Measurements from ENCODE around the gene LRRC15.

Gene LRRC15

DNA sequence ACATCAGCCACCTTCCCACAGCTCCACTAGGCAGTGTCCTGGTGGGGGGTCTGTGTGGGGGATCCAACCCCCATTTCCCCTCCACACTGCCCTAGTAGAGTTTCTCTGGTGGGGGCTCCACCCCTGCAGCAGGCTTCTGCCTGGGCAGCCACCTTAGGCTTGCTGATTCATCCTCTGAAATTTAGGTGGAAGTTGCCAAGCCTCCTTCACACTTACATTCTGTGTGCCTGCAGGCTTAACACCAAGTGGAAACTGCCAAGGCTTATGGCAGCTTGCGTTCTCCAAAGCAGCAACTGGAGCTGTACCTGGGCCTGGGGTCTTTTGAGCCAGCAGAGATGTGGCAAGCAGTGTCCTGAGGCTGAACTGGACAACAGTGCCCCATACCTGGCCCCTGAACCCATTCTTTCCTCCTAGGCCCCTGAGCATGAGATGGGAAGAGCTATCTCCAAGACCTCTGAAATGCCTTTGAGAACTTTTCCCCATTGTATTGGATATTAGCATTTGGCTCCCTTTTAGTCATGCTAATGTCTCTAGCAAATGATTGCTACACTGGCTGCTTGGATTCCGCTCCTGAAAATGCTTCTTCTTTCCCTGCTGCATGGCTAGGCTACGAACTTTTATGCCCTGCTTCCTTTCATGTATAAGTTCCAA, 50.9 kb downstream of the LRRC15 start:
- DNase-seq (ENCODE audit: low read depth, low spot score), result no peak

DNA sequence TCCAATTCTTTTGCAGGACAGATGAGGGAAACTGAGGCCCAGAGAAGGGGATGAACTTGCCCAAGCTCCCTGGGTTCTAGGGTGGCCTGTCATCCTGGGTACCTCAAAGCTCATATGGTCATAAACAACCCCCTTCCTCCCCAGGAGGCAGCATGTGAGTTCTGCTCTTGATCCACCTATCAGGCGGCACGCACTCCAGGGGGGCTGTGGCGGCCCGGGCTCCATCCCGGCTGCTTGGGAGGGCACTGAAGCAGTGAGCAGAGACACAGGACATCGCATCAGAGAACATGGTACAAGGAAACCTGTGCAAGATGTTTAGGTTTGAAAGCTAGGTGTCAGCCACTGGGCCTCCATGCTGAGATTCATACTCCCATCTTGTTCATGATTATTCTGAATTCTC, 52.6 kb downstream of the LRRC15 start:
- DNase-seq (ENCODE audit: low read depth, low spot score), result no peak

DNA sequence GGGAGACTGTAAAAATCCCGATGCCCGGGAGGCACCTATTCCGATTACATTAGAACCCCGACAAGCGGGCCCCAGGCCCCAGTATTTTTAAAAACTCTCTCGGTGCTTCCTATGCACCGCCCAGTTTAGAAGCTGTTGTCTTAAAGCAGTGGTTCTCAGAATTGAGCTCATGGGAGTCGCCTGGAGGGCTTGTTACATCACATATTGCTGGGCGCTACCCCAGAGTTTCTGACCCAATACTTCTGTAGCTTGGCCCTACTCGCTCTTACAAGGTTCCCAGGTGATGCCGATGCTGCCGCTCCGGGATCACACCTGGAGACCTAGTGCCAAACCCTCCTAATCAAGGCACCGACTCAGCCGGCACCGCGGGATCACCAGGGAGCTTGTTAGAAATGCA, 53.6 kb downstream of the LRRC15 start:
- DNase-seq (ENCODE audit: low read depth, low spot score), result no peak

DNA sequence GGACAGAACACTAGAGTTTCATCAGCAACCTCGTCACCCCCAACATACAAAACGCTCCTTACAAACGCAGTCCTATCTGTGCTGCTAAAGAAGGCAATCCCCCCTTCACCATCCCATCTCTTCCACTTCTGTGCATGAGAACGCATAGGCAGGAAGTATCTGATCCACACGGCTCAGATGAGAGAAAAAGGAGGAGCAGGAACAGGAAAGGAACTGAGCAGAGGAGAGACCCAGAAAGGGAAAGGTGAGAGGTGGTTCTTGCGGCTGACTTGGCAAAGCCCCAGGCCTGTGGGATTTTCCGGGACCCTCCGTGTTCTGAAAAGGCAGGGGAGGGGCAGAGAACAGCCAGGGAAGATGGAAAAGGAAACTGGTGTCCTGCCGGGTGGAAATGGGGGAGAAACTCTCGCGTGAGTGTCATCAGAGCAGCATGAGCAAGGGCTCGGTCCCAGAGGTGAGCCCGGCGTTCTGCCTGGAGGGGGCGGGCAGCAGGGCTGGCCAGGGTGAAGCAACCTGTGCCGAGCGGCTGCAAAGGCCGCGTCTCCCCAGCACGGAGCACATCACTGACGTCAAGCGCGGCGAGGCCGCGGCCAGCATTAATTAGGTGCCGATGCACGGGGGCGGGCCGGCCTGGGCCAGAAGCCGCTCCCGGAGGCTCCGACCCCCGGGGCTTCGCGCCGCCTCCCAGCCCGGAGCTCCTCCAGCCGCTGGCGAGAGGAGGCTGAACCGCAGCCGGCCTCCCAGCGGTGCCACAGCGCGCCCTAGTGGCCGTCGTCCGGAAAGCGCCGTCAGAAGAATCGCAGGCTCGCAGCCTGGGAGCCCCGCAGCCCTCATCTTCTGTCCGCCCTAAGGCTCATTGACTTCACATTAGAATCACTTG, 54.2 kb downstream of the LRRC15 start:
- DNase-seq (ENCODE audit: low read depth, low spot score), result peak; percentile 63

DNA sequence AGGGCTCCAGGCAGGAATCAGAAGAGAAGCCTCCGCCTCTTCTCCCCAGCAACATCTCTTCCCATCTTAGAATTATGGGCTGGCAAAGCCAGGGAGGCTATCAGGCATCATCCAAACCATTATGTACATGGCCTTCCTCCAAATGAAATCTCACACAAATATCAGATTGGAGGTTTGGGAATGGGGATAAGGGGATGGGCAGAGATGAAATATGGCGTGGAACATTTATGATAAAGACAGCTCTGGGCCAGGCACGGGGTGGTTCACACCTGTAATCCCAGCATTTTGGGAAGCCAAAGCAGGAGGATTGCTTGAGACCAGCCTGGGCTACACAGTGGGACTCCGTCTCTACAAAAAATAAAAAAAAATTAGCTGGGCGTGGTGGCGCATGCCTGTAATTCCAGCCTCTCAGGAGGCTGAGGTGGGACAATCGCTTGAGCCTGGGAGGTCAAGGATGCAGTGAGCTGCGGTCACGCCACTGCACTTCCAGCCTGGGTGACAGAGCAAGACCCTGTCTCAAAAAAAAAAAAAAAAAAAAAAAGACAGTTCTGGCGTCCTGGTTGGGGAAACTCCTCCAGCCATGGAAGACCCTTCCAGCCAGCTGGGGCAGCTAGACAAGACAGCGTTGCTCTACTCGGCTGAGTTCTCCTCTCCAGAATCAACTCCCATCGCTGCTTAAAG, 55.0 kb downstream of the LRRC15 start:
- DNase-seq (ENCODE audit: low read depth, low spot score), result no peak

DNA sequence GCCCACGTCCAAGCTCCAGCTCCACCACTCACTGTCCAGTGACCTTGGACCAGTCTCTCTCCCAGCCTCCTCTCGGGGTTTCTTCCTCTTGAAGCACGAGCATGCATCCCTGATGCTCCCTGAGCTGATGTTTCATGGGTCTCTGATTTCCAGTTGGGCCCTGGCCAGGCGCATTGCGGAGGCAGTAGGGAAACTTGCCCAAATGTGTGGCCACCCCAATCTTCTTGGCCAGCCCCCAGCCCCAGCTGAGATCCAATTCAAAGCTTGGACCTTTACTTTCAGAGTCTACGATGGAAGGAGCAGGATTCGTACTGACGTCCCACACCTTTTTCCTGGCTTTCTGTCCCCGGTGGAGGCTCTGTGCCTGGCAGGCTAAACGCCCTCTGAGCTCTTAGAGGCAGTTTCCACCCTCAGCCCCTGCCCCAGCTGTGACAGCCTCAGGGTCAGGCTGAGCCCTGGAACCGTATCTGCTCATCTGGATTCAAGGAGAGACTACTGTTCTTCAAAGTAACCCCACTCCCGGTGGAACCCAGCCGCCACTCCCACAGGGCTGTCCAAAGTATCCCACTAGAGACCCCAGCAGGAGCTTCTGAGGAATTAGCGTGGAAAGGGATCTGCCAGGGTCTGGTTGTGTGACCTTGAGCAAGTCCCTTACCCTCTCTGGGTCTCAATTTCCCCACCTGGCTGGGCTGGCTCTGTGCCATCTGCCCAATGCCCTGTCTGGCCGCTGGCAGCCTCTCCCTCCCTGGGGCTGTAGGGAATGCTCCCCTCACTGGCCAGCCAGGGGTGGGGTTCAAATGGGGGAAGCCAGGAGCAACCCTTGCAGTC, 55.8 kb downstream of the LRRC15 start:
- no peak for DNase-seq (ENCODE audit: low read depth, low spot score)

DNA sequence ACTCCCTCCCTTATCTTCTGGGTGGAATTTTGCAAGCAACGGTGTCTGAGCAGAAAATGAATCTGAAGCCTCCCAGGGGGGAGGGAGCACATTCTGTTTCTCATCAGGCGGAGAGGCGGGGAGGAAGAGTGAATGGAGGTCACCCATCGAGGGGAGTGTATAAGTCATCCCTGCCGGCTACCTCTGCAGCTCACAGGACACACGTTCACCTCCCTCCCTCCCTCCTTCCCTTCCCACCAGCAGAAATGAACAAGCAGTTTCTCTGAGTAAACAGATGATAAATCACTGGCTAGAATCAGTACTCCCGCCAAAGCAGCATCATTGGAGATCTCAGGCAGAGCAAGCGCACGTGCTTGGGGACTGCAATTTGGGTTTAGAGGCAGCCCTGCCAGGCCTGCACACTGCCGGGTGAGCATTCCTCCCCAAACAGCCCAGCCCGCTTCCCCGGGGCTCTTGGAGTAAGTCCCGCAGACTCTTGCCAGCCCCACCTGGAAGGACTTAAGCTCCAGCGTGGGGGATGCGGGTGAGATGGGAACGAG, 56.7 kb downstream of the LRRC15 start:
- no peak for DNase-seq (ENCODE audit: low read depth, low spot score)

DNA sequence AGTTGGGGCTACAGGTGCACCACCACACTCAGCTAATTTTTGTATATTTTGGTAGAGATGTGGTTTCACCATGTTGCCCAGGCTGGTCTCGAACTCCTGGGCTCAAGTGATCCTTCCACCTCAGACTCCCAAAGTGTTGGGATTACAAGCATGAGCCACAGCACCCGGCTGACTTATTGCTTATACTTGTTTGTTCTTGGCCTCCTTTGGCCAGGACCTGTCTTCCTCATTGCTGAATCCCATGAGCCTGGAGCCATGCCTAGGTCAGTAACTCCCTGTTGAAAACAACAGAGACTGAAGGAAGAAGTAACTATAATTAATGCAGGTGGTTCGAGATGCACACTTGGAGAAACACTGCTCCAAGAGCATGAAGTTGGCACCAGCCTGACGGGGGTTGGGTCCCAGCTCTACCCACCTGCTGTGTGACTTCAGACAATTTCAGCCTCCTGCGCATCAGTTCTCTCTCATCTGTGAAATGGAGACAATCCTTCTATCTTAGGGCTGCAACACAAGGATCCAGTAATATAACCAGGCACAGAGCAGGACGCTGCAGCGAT, 57.3 kb downstream of the LRRC15 start:
- no peak for DNase-seq (ENCODE audit: low read depth, low spot score)

DNA sequence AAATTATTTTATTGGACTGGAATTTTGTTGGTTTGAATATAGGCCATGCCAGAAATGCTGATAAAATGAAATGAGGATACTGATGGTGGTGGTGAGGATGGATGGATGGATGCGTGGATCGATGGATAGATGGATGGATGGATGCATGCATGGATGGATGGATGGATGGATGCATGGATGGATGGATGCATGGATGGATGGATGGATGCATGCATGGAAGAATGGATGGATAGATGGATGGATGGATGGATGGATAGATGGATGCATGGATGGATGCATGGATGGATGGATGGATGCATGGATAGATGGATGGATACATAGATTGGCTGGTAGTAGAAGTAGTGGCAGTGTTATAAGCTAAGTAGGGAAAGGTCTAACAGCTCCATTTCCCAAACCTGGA, 58.5 kb downstream of the LRRC15 start:
- no peak for DNase-seq (ENCODE audit: low read depth, low spot score)

DNA sequence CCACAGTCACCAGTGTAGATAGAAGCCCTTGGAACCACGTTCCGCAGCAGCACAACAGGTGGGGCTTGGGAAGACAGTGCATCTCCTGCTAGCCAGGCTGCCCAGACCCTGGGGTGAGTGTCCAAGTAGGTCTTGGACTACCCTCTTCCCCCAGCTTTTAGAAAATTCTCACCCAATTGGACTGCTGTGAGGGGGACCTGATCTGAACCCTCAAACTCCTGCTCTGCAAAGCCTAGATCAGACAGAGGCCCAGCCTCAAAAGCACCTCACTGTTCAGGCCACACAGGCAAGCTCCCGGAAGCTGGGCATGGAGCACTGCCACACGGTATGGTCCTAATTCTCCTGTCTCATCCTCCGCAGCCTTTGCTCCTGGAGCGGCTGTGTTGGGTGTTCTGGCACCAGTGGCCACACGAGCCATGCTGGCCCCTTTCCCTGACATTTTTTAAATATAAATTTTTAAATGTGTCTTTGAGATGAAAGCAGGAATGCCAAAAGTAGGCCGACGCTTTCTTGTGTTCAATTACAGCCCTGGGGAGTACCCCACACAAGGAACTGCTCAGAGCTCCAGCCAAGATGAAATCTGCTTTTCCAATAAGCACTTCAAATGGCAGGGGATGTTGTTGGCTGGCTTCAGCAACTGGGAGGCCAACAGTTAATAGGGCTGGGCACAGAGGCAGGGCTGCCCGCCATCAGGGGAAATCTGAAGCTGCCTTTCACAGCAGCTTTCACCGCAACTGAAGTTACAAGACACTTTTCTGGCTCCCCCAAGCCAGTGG, 59.3 kb downstream of the LRRC15 start:
- DNase-seq (ENCODE audit: low read depth, low spot score), result no peak

DNA sequence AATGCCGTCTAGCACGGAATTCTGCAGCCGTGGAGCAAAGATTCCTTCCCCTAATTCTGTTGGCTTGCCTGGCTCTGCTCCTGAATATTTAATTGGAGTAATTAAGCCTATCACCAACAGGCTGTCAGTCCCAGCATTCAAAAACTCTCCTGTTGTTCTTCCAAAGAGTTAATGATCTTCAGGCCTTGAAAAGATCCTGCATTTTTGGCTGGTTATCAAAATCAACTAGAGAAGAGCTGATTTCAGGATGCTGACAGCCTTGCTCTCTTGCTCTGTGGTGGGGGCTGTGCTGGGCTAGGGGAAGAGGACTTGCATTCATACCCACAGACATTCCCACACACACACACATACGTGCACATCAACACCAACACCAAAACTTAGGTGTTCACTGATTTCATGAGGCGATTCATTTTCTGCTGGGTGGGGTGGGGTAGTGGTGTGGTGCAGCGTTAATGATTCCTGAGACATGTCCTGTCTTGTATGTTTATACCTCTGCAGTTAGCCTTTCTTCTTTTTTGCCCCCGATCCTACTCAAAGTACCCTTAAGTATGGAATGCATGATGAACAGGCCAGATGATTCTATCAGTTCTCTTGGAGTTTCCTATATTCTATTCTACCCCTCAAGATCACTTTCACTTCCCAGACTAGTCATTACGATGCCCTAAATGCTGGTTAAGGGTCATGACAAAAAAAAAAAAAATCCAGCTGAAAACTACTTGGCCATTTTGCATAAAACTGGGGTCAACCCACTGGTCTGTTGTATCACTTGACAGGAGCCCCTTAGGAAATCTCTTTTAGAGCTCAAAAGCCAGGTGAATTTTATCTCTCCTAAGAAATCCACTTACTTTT, 60.7 kb downstream of the LRRC15 start:
- no peak for DNase-seq (ENCODE audit: low read depth, low spot score)

DNA sequence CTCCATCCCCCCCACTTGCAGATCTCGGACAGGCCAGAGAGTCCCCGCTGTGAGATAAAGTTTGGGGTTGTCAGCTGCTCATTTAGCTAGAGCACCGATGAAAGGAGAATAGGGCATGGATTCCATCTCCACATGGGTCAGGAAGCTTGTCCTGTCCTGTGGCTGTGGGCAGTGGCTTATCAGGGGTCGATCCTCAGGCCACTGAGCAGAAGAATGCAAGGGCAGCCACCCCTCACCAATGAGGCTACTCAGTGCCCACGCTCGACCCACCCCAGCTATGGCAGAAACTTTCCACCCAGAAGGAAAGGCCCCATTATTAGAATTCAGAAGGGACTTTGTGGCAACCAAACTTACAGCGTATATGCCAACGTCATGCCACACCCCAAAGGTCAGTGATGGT, 61.7 kb downstream of the LRRC15 start:
- DNase-seq (ENCODE audit: low read depth, low spot score), result no peak

DNA sequence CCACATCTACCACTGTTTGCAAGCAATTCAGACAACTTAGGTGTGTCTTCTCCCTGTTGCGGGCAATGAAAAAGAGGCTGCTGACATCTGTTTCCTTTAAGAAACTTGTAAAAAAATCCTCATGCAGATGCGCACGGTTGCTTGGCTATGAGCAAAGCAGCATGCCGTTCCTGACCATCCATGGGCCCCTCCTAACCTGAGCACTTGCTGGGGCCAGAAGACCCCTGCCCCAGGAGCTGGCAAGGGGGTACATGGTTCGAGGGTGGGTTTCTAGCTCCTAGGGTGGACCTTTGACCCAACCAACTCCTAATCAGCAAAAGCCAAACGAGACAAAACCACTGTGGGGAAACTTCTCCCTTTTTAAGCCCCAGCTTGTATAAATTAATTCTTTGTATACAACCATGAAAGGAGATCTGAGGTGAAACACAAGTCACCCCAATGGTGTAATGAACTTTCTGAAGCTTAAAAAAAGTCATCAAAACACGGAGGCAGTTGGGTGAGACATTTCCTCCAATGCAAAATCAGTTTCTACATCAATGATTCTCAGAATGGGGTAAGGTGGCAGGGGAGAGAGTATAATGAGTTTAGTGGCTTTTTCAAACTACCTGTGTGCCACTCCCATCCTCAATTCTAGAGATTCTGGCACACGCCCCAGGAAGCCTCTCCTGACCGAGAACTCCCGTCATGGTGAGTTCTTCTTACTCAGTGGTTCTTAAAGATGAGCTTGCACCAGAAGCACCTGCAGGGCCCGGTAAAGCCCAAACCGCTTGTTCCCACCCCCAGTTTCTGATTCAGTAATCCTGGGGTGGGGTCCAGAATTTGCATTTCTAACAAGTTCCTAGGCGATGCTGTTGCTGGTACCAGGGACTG, 62.5 kb downstream of the LRRC15 start:
- DNase-seq (ENCODE audit: low read depth, low spot score), result no peak

DNA sequence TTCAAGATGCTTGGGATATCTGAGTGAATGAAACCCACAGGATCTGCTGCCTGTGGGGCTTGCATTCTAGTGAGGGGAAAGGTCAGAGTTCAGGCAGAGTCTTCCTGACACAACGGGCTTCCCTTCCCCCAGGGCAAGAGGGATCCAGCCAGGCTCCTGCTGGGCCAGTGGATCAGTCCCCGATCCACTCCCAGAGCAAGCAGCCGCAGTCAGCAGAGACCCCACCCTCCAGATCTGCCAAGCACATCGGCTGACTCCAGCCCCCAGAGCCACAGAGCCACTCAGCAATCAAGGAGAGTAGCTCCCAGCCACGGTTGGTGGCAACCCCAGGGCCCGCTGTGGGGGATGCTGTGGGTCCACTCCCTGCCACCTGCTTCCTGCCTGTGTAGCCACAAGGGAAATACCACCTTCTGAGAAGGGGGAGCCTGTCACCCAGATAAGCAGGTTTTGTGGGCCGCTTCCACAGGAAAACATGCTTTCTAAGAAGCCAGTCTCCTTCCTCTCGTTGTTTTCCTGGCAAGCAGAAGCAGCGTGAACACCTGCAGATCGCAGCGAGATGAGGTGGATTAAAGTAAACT, 63.3 kb downstream of the LRRC15 start:
- no peak for DNase-seq (ENCODE audit: low read depth, low spot score)

DNA sequence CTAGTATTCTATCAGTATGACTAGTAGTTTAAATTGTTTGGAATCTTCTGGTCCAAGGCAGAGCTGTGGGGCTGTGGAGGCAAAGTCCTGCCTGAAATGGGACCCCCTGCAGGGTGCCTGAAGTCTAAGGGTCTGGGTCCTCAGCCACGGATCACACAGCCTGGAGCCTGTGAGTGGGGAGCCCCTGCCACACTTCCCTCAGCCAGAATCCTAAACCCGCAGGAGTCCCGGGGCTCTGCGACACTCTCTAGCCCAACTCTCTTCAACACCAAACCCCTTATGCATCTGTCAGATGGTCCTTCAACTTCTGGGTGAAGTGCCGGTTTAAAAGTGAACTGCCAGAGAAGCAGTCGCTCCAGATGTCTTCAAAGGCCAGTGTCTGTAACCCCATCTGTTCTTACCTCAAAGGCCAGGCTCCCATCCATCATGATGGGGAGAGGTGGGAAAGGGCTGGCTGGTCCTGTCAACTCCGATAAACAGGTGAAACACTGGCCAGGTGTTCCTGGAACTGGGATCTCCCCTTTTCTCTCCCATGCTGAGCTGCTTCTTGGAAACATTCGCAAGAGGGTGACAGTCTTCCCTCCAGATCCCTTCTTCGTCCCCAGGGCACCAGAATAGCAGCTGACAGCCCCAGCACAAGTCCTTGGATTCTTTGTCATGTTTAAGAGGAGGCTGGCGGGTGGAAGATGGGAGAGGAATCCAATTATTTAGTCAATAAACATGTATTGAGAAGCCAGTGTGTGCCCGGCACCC, 64.0 kb downstream of the LRRC15 start:
- no peak for DNase-seq (ENCODE audit: low read depth, low spot score)

All from activated naive CD8-positive, alpha-beta T cell treated with anti-CD3 and anti-CD28 coated beads, Interleukin-2, amount 50 U/mL, for 16 hours (primary cell).